ENCODE measurements around the gene ANO1.

The ANO1 gene

GRCh38 chr11:70070706-70071105 lies 7.4 kb upstream of the ANO1 start:
- TF ChIP-seq, protein P1, sequence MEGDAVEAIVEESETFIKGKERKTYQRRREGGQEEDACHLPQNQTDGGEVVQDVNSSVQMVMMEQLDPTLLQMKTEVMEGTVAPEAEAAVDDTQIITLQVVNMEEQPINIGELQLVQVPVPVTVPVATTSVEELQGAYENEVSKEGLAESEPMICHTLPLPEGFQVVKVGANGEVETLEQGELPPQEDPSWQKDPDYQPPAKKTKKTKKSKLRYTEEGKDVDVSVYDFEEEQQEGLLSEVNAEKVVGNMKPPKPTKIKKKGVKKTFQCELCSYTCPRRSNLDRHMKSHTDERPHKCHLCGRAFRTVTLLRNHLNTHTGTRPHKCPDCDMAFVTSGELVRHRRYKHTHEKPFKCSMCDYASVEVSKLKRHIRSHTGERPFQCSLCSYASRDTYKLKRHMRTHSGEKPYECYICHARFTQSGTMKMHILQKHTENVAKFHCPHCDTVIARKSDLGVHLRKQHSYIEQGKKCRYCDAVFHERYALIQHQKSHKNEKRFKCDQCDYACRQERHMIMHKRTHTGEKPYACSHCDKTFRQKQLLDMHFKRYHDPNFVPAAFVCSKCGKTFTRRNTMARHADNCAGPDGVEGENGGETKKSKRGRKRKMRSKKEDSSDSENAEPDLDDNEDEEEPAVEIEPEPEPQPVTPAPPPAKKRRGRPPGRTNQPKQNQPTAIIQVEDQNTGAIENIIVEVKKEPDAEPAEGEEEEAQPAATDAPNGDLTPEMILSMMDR (IDR thresholded peaks at IDR 0.05; ENCODE audit: control insufficient read depth, insufficient read depth, low read depth, low read length, missing control alignments): no peak
- no peak overlapping the region for H3K4me3 ChIP-seq (ENCODE audit: control insufficient read depth, low read depth, low read length)
- DNase-seq (ENCODE audit: low read depth): no peak

GRCh38 chr11:70071996-70072395 lies 6.1 kb upstream of the ANO1 start:
- DNase-seq (ENCODE audit: low read depth): no peak
- TF ChIP-seq, protein P1 (IDR thresholded peaks at IDR 0.05; ENCODE audit: control insufficient read depth, insufficient read depth, low read depth, low read length, missing control alignments): no peak
- H3K4me3 ChIP-seq (ENCODE audit: control insufficient read depth, low read depth, low read length): no peak overlapping the region

DNA sequence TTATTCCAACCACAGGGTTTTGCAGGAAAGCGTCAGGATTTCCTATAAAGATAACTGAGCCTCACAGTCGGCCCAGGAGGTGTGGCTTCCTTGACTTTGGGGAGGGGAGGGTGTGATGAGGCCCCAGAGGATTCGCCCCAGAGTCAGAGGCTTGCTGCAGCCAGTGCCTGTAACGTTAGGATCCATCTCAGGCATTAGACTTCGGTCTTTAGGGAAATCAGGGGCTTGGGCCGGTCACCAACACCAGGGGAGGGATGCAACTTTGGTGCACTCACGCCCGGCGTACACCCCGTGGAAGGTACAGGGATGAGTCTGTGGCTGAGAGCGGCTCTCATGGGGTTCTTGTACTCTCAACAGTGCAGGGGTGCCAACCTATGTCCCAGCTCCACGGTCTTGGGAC lies 5.7 kb upstream of the ANO1 start:
- no peak overlapping the region for H3K4me3 ChIP-seq (ENCODE audit: control insufficient read depth, low read depth, low read length)
- no peak for DNase-seq (ENCODE audit: low read depth)
- TF ChIP-seq, protein P1 (IDR thresholded peaks at IDR 0.05; ENCODE audit: control insufficient read depth, insufficient read depth, low read depth, low read length, missing control alignments): no peak

GRCh38 chr11:70072861-70073755 lies 5.0 kb upstream of the ANO1 start:
- TF ChIP-seq, protein P1 (IDR thresholded peaks at IDR 0.05; ENCODE audit: control insufficient read depth, insufficient read depth, low read depth, low read length, missing control alignments): no peak
- no peak for DNase-seq (ENCODE audit: low read depth)
- H3K4me3 ChIP-seq (ENCODE audit: control insufficient read depth, low read depth, low read length): no peak overlapping the region

DNA sequence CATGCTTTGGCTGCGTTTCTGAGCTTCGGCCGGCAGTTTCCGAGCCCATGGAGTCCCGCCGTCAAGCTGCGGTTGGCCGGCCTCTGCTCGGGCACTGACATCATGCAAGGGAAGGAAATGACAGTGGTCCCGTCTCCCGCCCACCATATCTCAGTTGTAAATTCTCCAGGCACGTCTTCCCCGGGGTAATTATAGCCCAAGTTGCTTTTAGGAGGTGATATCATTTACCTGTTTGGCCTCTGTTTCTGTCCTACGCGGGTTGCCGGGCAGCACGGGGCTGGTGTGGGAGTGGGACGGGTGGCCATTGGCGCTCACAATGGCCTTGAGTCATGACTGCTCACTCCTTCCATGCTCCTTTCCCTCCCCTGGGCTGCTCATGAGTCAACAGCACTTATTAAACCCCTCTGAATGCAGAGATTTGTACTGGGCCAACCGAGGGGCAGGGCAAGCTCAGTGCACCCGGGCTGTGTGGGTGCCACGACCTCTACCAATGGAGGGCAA lies 4.2 kb upstream of the ANO1 start:
- DNase-seq (ENCODE audit: low read depth): no peak
- no peak overlapping the region for H3K4me3 ChIP-seq (ENCODE audit: control insufficient read depth, low read depth, low read length)
- TF ChIP-seq, protein P1 (IDR thresholded peaks at IDR 0.05; ENCODE audit: control insufficient read depth, insufficient read depth, low read depth, low read length, missing control alignments): no peak

- no peak for DNase-seq (ENCODE audit: low read depth)
- no peak overlapping the region for H3K4me3 ChIP-seq (ENCODE audit: control insufficient read depth, low read depth, low read length)
- TF ChIP-seq, protein P1 (IDR thresholded peaks at IDR 0.05; ENCODE audit: control insufficient read depth, insufficient read depth, low read depth, low read length, missing control alignments): no peak
Measured at GRCh38 chr11:70074746-70075145, 3.4 kb upstream of the ANO1 start.
